T-helper 17 cell (primary cell): ENCODE data around the gene PTGER3. TPM values are rescaled to one million over a fixed set of nuclear protein-coding genes. Genes with fewer than 3 reads are reported as not detected.
"Not testable (repeated sequence)": the region's sequence is repeated elsewhere in the genome, so short reads cannot be mapped to it uniquely, and the experiment has no call there.

ENCODE experiments used
- ATAC-seq: fragments of 150-1000 bp; cut with Tn5 transposase; 2 replicates; pipeline ENCODE4 v1.10.0; 2021; ENCODE audit warnings: mild to moderate bottlenecking, moderate library complexity
- DNase-seq, 3 donors: peaks; one replicate each; pipeline versions ENCODE4 v3.0.0 to v3.0.0-alpha.2; 2020 to 2021
- H3K9me3 ChIP-seq: one replicate; pipeline ENCODE4 v1.7.0; 2013; ENCODE audit warnings: low read length, mild to moderate bottlenecking; ENCODE audit not compliant: control insufficient read depth, poor library complexity, severe bottlenecking
- H3K27ac Mint-ChIP-seq: one replicate; pipeline ENCODE4 v1.8.0; 2022; ENCODE audit warnings: mild to moderate bottlenecking, moderate library complexity, mixed read lengths
- H3K27me3 Mint-ChIP-seq: one replicate; pipeline ENCODE4 v1.8.0; 2022; ENCODE audit warnings: mixed read lengths
- H3K36me3 Mint-ChIP-seq: one replicate; pipeline ENCODE4 v1.8.0; 2022; ENCODE audit warnings: low read depth, mixed read lengths
- H3K4me1 Mint-ChIP-seq: one replicate; pipeline ENCODE4 v1.8.0; 2022; ENCODE audit warnings: mild to moderate bottlenecking, mixed read lengths
- H3K4me3 Mint-ChIP-seq: one replicate; pipeline ENCODE4 v1.8.0; 2022; ENCODE audit warnings: mild to moderate bottlenecking, moderate library complexity, mixed read lengths
- total RNA-seq, 4 donors: library from RNA in 2 of 4; stranded (reverse) in 2 of 4; gene quantifications; one replicate each; pipeline ENCODE4 v1.2.3 and lab custom pipeline; 2022 to 2026

Gene PTGER3
- total RNA-seq, 2 donors from 2014 or later = 0.10 to 0.86 TPM

DNA sequence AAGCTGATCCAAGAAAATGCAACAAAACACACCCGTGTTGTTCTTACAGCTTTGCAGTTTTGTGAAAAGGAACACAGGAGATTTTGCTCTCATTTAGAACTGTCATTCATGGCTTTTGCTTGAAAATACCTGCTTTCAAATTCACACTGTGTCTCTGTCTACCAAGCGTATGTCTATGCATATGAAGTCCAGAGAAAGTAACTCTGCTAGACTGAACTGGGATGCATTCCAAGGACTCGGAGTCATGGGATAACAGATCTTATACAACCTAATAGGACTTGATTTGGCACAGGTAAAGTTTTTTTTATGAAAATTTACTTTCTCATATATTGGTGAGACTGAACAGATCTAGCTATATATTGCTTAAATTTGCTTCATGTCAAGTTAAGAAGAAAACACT is 102.4 kb downstream of the PTGER3 start:
- Mint-ChIP-seq H3K4me1 (no peaks in the 10 kb centered on the region), H3K36me3 (no peaks in the 10 kb centered on the region), H3K27ac (no peak overlapping the region), H3K27me3 (no peaks in the 10 kb centered on the region), H3K4me3 (no peak overlapping the region)
- H3K9me3 ChIP-seq = no peaks in the 10 kb centered on the region
- DNase-seq (no peak), ATAC-seq (no peak)

DNA sequence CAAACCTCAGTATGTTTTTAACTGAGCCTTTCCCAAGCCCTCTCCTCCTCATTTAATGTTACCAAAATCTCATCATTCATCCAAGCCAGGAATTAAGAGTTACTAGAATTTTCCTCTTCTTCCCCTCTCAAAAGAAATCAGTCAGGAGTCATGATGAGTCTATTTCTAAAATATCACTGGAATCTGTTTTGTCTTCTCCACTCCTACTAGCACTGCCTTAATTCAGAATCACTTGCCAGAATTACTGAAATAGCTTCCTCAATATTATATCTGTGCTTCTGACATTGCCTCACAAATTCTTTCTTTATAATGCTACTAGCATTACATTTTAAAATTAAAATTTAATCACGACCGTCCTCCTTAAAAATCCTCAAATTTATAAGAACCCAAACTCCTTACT is 106.1 kb downstream of the PTGER3 start:
- no peaks in the 10 kb centered on the region for H3K36me3 Mint-ChIP-seq
- no peaks in the 10 kb centered on the region for H3K27me3 Mint-ChIP-seq
- no peak for DNase-seq
- no peak overlapping the region for H3K4me3 Mint-ChIP-seq
- no peaks in the 10 kb centered on the region for H3K4me1 Mint-ChIP-seq
- no peak for ATAC-seq
- no peak overlapping the region for H3K27ac Mint-ChIP-seq
- no peaks in the 10 kb centered on the region for H3K9me3 ChIP-seq

DNA sequence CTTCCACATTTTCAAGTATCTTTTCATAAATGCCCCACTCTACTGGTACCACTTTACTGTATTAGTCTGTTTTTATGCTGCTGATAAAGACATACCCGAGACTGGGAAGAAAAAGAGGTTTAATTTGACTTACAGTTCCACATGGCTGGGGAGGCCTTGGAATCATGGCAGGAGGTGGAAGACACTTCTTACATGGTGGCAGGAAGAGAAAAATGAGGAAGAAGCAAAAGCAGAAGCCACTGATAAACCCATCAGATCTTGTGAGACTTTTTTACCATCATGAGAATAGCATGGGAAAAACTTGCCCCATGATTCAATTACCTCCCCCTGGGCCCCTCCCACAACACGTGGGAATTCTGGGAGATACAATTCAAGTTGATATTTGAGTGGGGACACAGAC is 107.2 kb downstream of the PTGER3 start:
- not testable (repeated sequence) for H3K4me1 Mint-ChIP-seq, H3K4me3 Mint-ChIP-seq, H3K9me3 ChIP-seq, H3K36me3 Mint-ChIP-seq, DNase-seq, H3K27ac Mint-ChIP-seq, H3K27me3 Mint-ChIP-seq, ATAC-seq

DNA sequence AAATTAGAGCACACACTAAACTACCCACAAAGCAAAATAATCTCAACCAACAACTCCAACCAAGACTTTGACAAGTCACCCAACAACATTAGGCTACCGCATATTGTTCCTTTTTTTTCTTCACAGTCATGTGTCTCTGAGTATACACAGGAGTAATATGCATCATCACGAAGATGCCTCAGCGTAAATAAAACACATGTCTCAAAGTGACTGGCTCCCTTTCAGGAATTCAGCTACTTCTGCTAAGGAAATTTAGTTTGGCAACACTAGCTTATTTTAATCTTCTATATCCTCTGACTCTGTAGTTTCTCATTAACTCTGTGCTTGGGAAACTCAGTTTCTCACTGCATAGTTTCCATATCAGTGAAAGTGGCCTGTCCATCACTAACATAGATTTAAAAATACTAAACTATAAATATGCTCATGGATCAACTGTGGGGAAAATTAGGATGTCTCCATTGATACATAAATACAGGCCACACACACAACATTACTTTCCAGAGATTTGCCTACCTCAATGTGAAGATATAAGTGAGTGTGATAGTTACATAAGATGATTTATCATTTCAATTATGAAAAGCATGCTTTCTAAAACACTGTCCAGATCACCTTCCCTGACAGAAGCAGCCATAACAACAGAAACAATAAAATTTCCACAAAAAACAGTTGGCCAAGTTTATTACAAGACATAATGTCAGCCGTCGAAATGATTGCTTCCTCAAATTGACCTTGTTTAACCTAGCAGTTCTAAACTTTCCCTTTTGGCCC is 113.2 kb downstream of the PTGER3 start:
- H3K36me3 Mint-ChIP-seq = no peaks in the 10 kb centered on the region
- H3K9me3 ChIP-seq = no peaks in the 10 kb centered on the region
- no peaks in the 10 kb centered on the region for H3K4me1 Mint-ChIP-seq
- DNase-seq = no peak
- no peaks in the 10 kb centered on the region for H3K27me3 Mint-ChIP-seq
- no peak for ATAC-seq
- H3K4me3 Mint-ChIP-seq = no peak overlapping the region
- H3K27ac Mint-ChIP-seq = no peak overlapping the region

DNA sequence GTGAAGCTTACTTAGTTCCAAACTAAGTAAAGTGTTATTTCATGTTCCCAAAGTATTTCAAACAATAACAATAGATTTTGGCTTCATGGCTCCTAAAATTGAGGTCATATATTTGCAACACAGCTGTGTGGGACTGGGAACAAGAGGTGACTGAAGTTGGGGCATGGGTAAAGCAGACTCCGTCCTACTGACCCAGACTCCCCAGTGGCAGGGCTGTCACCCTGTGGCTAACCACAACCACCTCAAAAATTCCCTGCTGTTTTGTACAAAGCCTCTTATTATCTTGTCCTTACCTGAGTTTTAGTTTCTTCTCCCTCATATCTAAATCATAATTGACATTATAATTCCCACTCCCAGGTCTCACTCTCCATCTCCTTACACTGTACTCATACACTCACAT is 117.6 kb downstream of the PTGER3 start:
- ATAC-seq (no peak), DNase-seq (no peak)
- Mint-ChIP-seq H3K4me1 (no peaks in the 10 kb centered on the region), H3K36me3 (peaks cover 2% of the 10 kb centered on the region), H3K27ac (no peak overlapping the region), H3K4me3 (no peak overlapping the region), H3K27me3 (no peaks in the 10 kb centered on the region)
- no peaks in the 10 kb centered on the region for H3K9me3 ChIP-seq

DNA sequence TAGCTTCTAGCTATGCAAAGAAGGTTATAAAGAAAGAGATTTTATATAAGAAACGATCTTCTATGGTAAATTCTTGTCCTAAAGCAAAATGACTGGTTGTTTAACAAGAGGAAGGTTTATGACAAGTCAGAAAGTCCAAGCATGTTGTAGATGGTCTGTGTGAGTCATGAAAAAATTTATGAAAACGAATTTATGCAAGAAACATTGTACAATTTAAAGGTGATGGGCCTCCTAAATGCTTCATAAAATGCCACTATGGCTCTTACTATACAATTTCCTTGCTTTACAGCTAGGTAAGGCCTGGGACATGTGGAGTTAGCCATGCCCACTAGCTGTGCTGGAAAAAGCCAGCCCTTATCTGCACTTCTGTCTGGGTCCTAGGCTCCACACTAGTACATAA is 125.4 kb downstream of the PTGER3 start:
- DNase-seq = no peak
- no peaks in the 10 kb centered on the region for H3K27me3 Mint-ChIP-seq
- no peak overlapping the region for H3K27ac Mint-ChIP-seq
- H3K36me3 Mint-ChIP-seq = no peaks in the 10 kb centered on the region
- no peaks in the 10 kb centered on the region for H3K4me1 Mint-ChIP-seq
- H3K4me3 Mint-ChIP-seq = no peak overlapping the region
- H3K9me3 ChIP-seq = peaks cover 4% of the 10 kb centered on the region
- ATAC-seq = no peak

Other genes with a start within 250 kb of the PTGER3 start
- gene ZRANB2, start 33.2 kb upstream of the PTGER3 start, total RNA-seq = 10 to 100 TPM; 88.5 to 95.2 TPM